NCI-H774 (cell line): ENCODE measurements around the gene CAMTA1.
"Not testable (repeated sequence)": the region's sequence is repeated elsewhere in the genome, so short reads cannot be mapped to it uniquely, and the experiment has no call there.

Experiments used
- DNase-seq: peaks from one replicate; lab custom pipeline; 2025; lab: John Stamatoyannopoulos, UW

Gene CAMTA1

GRCh38 chr1:6907676-6908434 is 122.6 kb downstream of the CAMTA1 start:
- DNase-seq: no peak

DNA sequence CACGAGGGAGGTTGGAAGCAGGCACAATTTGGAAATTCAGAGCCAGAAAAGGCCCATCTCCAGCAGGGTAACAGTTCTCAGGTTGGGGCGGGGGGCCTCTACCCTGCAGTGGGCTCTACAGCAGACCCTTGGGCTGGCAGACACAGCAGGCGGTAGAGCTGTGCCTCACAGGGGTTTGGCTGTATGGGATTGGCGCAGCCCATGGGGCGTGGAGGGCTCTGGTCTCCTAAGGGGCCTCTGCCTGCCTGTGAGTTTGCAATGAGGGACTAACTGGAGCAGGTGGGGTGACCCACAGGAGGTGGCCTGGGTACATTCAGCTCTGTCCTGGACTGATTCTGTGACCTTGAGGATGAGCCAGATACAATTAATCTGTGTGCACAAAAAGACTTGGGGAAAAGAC is 124.1 kb downstream of the CAMTA1 start:
- DNase-seq: no peak

DNA sequence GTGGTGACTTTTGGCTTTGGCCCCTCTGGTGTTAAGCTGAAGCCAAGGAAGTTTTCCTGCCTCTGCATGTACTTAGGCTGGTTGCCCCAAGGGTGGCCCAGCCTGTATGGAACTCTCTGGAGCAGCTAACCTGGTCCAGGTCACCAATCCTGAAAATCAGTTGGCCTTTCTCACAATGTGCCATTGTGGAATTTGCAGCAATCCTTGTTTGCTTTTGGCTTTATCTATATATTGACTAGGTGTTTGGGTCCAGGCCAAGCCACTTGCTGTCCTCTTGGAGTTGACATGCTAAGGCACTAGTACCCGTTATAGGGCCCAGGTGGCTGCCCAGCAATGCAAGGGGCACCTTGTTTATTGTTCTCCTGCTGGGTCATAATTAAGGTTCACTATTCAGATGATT is 124.6 kb downstream of the CAMTA1 start:
- no peak for DNase-seq

DNA sequence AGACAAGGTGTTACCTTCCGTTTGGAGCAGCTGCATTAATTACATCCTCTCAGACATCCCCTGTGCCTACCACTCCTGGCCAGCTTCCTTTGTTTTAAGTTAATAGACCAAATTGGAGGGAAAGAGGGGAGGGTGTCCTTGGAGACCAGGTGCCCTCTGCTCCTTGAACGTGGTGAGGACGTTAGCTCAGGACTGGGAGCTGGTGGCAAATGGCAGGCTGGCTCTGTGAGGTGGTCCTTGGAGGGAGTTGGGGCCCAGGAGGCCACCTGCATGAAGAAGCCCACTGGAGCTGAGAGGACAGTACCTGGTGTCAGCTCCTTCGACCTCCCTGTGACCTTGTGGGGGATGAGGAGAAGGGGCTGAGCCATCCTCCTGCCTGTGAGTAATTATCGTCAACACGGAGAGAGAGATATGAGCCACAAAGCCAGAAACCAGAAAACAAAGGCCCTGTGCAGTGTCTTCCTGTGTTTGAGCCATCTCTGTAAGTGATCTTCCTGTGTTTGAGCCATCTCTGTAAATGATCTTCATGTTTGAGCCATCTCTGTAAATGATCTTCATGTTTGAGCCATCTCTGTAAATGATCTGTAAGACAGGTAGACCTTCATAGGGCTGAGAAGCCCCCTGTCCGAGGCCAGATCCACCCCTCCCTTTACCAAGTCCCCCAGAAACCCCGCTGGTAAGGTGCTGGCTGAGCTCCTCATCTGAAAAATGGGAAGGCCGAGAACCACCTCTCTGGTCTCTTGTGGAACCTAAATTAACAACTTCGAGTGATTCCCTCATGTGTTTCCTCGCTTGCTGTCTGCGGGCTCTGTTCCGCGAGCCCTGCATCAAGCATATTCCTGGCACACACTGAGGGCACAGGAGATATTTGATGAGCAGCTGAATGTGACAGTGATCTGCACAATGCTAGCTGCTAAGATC is 126.0 kb downstream of the CAMTA1 start:
- DNase-seq: no peak

GRCh38 chr1:6911974-6912373 is 126.7 kb downstream of the CAMTA1 start:
- no peak for DNase-seq

DNA sequence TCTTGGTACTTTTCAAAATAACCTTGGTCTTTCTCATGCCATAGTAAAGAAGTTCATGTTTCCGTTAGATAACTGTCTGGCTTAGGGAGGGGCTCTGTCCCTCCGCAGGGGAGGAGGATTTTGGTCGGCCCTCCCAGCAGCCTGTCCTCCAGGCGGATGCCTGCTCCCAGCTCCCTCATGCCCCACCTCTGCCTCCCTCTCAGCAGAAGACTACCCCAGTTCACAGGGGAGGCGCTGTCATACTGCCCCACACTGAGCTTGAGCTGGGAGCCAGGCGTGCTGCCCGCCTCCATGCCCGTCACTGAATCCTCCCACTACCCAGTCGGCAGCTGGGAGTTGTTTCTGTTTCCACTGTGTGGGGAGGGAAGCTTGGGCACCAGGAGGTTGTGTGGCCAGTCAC is 127.3 kb downstream of the CAMTA1 start:
- DNase-seq: no peak

GRCh38 chr1:6913086-6913485 is 127.8 kb downstream of the CAMTA1 start:
- no peak for DNase-seq

GRCh38 chr1:6914706-6915105 is 129.5 kb downstream of the CAMTA1 start:
- no peak for DNase-seq

- DNase-seq: no peak
Observed at GRCh38 chr1:6915999-6916565, 130.8 kb downstream of the CAMTA1 start.

DNA sequence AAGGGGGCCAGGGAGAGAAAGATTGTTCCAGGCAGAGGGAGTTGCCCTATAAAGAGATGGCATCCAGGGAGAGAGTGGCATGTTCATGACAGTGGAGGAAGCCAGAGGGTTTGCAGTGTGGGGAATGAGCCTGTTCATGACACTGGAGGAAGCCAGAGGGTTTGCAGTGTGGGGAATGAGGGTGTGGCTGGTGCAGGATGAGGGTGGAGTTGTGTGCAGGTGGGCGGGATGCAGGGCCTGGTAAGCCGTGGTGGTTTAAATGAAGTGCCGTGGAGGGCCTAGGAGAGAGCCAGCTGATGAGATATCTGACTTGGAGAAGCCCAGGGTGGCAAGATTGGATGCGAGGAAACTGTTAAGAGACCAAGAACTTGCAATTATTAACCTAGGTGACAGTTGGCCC is 131.8 kb downstream of the CAMTA1 start:
- DNase-seq: no peak

- DNase-seq: no peak
Observed at GRCh38 chr1:6918186-6918924, 133.1 kb downstream of the CAMTA1 start.

- no peak for DNase-seq
Observed at GRCh38 chr1:6918925-6919511, 133.8 kb downstream of the CAMTA1 start.

DNA sequence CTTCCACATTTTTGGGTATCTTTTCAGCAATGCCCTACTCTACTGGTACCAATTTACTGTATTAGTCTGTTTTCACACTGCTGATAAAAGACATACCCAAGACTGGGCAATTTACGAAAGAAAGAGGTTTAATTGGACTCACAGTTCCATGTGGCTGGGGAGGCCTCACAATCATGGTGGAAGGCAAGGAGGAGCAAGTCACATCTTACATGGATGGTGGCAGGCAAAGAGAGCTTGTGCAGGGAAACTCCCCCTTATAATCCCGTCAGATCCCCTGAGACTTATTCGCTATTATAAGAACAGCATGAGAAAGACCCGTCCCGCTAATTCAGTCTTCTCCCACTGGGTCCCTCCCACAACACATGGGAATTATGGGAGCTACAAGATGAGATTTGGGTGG is 136.3 kb downstream of the CAMTA1 start:
- not testable (repeated sequence) for DNase-seq

GRCh38 chr1:6922096-6922931 is 137.1 kb downstream of the CAMTA1 start:
- no peak for DNase-seq

DNA sequence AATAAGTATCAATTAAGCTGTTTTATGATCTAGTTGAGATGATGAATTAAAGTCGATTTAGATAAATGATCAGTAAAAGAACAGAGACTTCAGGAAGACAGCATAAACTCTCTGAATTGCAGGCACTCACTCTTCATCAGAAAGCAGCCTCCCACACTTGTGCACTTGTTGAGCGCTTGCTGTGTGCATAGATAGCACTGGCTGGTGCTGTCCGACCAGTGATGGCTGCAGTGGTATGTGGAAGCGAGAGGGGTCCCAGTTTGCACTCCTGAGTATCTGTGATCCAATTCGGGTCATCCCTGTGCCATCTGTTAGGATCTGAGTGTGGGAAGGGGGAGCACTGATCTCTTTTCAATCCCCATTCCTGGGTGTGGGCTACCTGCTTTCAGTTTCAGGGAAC is 137.8 kb downstream of the CAMTA1 start:
- DNase-seq: no peak

GRCh38 chr1:6923416-6923815 is 138.2 kb downstream of the CAMTA1 start:
- no peak for DNase-seq

GRCh38 chr1:6923955-6924881 is 139.0 kb downstream of the CAMTA1 start:
- DNase-seq: no peak

GRCh38 chr1:6924891-6925290 is 139.6 kb downstream of the CAMTA1 start:
- no peak for DNase-seq

- DNase-seq: no peak
Observed at GRCh38 chr1:6927626-6928025, 142.4 kb downstream of the CAMTA1 start.
